HEK293T (cell line): ENCODE results near the gene IGDCC3.

ENCODE experiments used
- CTCF ChIA-PET: fragments of 350-600 bp; formaldehyde crosslinking; extraction: SDS; loops from one replicate; lab custom pipeline; 2021; ENCODE audit warnings: antibody characterized with exemption, inconsistent platforms; lab: Yijun Ruan, JAX
- POLR2A ChIA-PET: fragments of 350-600 bp; formaldehyde crosslinking; extraction: SDS; loops from one replicate; lab custom pipeline; 2020; ENCODE audit warnings: antibody characterized with exemption, inconsistent platforms; lab: Yijun Ruan, JAX
- DNase-seq: peaks from one replicate; pipeline ENCODE4 v3.0.0; 2012; ENCODE audit warnings: mixed read lengths; ENCODE audit errors: extremely low spot score
- ARNT ChIP-seq: fragments of 450-650 bp; IDR thresholded peaks from 2 replicates; pipeline ENCODE4 v1.6.1; 2017; ENCODE audit warnings: mild to moderate bottlenecking
- BHLHE40 ChIP-seq: fragments of 450-650 bp; IDR thresholded peaks from 2 replicates; pipeline ENCODE4 v1.6.1; 2016; ENCODE audit warnings: mild to moderate bottlenecking, moderate library complexity, borderline replicate concordance
- CTBP1 ChIP-seq: fragments of 450-650 bp; IDR thresholded peaks from 2 replicates; pipeline ENCODE4 v1.6.1; 2016; ENCODE audit warnings: borderline replicate concordance
- ELF4 ChIP-seq: fragments of 450-650 bp; IDR thresholded peaks from 2 replicates; pipeline ENCODE4 v1.6.1; 2017; ENCODE audit warnings: antibody characterized with exemption
- FOXA1 ChIP-seq: fragments of 450-650 bp; IDR thresholded peaks from 2 replicates; pipeline ENCODE4 v1.6.1; 2016; ENCODE audit warnings: mild to moderate bottlenecking
- FOXK2 ChIP-seq: fragments of 450-650 bp; IDR thresholded peaks from 2 replicates; pipeline ENCODE4 v1.6.1; 2016; ENCODE audit warnings: mild to moderate bottlenecking
- FOXM1 ChIP-seq: fragments of 450-650 bp; IDR thresholded peaks from 2 replicates; pipeline ENCODE4 v1.6.1; 2017; ENCODE audit warnings: mild to moderate bottlenecking, borderline replicate concordance
- HDGF ChIP-seq: fragments of 450-650 bp; IDR thresholded peaks from 2 replicates; pipeline ENCODE4 v1.6.1; 2017; ENCODE audit warnings: antibody characterized with exemption, borderline replicate concordance
- L3MBTL2 ChIP-seq: fragments of 450-650 bp; conservative IDR thresholded peaks from 2 replicates; pipeline ENCODE4 v1.6.1; 2016; ENCODE audit warnings: mild to moderate bottlenecking
- LEF1 ChIP-seq: fragments of 450-650 bp; IDR thresholded peaks from 2 replicates; pipeline ENCODE4 v1.6.1; 2017; ENCODE audit warnings: mild to moderate bottlenecking, borderline replicate concordance
- NFRKB ChIP-seq: fragments of 450-650 bp; IDR thresholded peaks from 2 replicates; pipeline ENCODE4 v1.6.1; 2016; ENCODE audit warnings: mild to moderate bottlenecking, moderate library complexity
- PKNOX1 ChIP-seq: fragments of 450-650 bp; IDR thresholded peaks from 2 replicates; pipeline ENCODE4 v1.6.1; 2016
- SP1 ChIP-seq: fragments of 450-650 bp; IDR thresholded peaks from 2 replicates; pipeline ENCODE4 v1.6.1; 2017
- SUZ12 ChIP-seq: fragments of 450-650 bp; IDR thresholded peaks from 2 replicates; pipeline ENCODE4 v1.6.1; 2016; ENCODE audit warnings: mild to moderate bottlenecking
- TARDBP ChIP-seq: fragments of 450-650 bp; IDR thresholded peaks from 2 replicates; pipeline ENCODE4 v1.6.1; 2016
- ZNF384 ChIP-seq: fragments of 450-650 bp; IDR thresholded peaks from 2 replicates; pipeline ENCODE4 v1.6.1; 2016

Gene IGDCC3

GRCh38 chr15:65383991-65384390, 6.2 kb upstream of the IGDCC3 start:
- ChIA-PET POLR2A (interaction anchor here (0.9 to 4.2 kb wide), 3 partner anchors 10 to 80 kb away, joined by 3 to 35 read pairs (median 3); partner anchors contain the start of gene RNU5B-1), CTCF (interaction anchor here (0.5 to 2.9 kb wide), 4 partner anchors 63 to 185 kb away, joined by 3 to 40 read pairs (median 4); no protein-coding TSS in a partner anchor)
- DNase-seq: no peak

GRCh38 chr15:65383456-65383855, 5.7 kb upstream of the IGDCC3 start:
- no peak for DNase-seq
- CTCF ChIA-PET: interaction anchor here (0.8 to 2.9 kb wide), 3 partner anchors 62 to 71 kb away, joined by 4 to 40 read pairs (median 5); no protein-coding TSS in a partner anchor
- POLR2A ChIA-PET: interaction anchor here (0.9 to 4.2 kb wide), 2 partner anchors 11 to 79 kb away, joined by 3 to 35 read pairs; partner anchors contain the start of gene RNU5B-1
- TF ChIP-seq SP1: no peak
- no peak for TF ChIP-seq BHLHE40
- TF ChIP-seq CTBP1: no peak
- no peak for TF ChIP-seq FOXK2
- TF ChIP-seq PKNOX1: no peak
- TF ChIP-seq NFRKB: no peak
- no peak for TF ChIP-seq FOXA1
- no peak for TF ChIP-seq FOXM1
- no peak for TF ChIP-seq L3MBTL2
- no peak for TF ChIP-seq TARDBP
- TF ChIP-seq ARNT: no peak
- no peak for TF ChIP-seq ZNF384

More at GRCh38 chr15:65383991-65384390, 6.2 kb upstream of the IGDCC3 start:
- TF ChIP-seq ZNF384 (no peak), SUZ12 (no peak), FOXA1 (no peak)

GRCh38 chr15:65382921-65383320, 5.1 kb upstream of the IGDCC3 start:
- ChIA-PET POLR2A (interaction anchor here (4.2 kb wide), 1 partner anchor 79 kb away, joined by 35 read pairs; the partner anchor contains the start of gene RNU5B-1), CTCF (interaction anchor here (0.6 to 2.9 kb wide), 3 partner anchors 62 to 262 kb away, joined by 3 to 40 read pairs (median 5); no protein-coding TSS in a partner anchor)
- TF ChIP-seq HDGF: no peak
- no peak for TF ChIP-seq L3MBTL2
- TF ChIP-seq FOXA1: no peak
- no peak for TF ChIP-seq FOXK2
- no peak for TF ChIP-seq LEF1
- DNase-seq: no peak

GRCh38 chr15:65382146-65382491, 4.3 kb upstream of the IGDCC3 start:
- TF ChIP-seq PKNOX1 (peak; percentile 57), ARNT (no peak), FOXA1 (no peak)
- ChIA-PET CTCF (interaction anchor here (0.6 to 0.7 kb wide), 3 partner anchors 18 to 261 kb away, joined by 3 read pairs; no protein-coding TSS in a partner anchor), POLR2A (interaction anchor here (0.6 to 4.2 kb wide), 2 partner anchors 8 to 78 kb away, joined by 3 to 35 read pairs; partner anchors contain the start of gene RNU5B-1)
- no peak for DNase-seq

- ChIA-PET POLR2A (interaction anchor here (1.0 kb wide), 1 partner anchor 77 kb away, joined by 7 read pairs; the partner anchor contains the start of gene RNU5B-1), CTCF (interaction anchor here (0.7 to 1.0 kb wide), 2 partner anchors 20 to 150 kb away, joined by 3 to 4 read pairs; no protein-coding TSS in a partner anchor)
- DNase-seq: no peak
- TF ChIP-seq ARNT: no peak
- TF ChIP-seq L3MBTL2: no peak
- TF ChIP-seq SP1: no peak
- TF ChIP-seq FOXK2: no peak
- TF ChIP-seq CTBP1: no peak
- TF ChIP-seq LEF1: no peak
- TF ChIP-seq SUZ12: no peak
- TF ChIP-seq FOXM1: no peak
- TF ChIP-seq ZNF384: no peak
- TF ChIP-seq NFRKB: no peak
- TF ChIP-seq BHLHE40: no peak
- TF ChIP-seq PKNOX1: no peak
- TF ChIP-seq HDGF: no peak
- TF ChIP-seq FOXA1: no peak
- TF ChIP-seq ELF4: no peak
These were observed 3.8 kb upstream of the IGDCC3 start for GRCh38 chr15:65381445-65382145.

- no peak for DNase-seq
- CTCF ChIA-PET: no interaction called here
- TF ChIP-seq ARNT: no peak
- no peak for TF ChIP-seq SP1
- no peak for TF ChIP-seq ZNF384
- TF ChIP-seq SUZ12: no peak
- TF ChIP-seq HDGF: no peak
- POLR2A ChIA-PET: interaction anchor here (1.0 kb wide), 1 partner anchor 82 kb away, joined by 3 read pairs; no protein-coding TSS in a partner anchor
These were observed 2.2 kb upstream of the IGDCC3 start for GRCh38 chr15:65379986-65380385.
